HepG2 (cell line): Measurements from ENCODE around the gene STIM1. TPM values are rescaled to one million over a fixed set of nuclear protein-coding genes. Genes with fewer than 3 reads are reported as not detected.

Source experiments
- ATAC-seq: fragments of 200-7000 bp; cut with Tn5 transposase; 3 replicates; pipeline ENCODE4 v1.9.1; 2020; ENCODE audit warnings: mild to moderate bottlenecking, moderate library complexity
- BruUV-seq: library from RNA; stranded (reverse); fragments of 400-500 nt; replicated peaks from 2 replicates; lab custom pipeline; 2021; lab: Mats Ljungman, UMichigan
- CTCF ChIA-PET: fragments of 300-600 bp; formaldehyde crosslinking; extraction: SDS; loops from one replicate; lab custom pipeline; 2021; ENCODE audit warnings: low total read pairs, inconsistent platforms, low intra/inter-chr PET ratio; lab: Yijun Ruan, JAX
- POLR2A ChIA-PET: fragments of 350-600 bp; sonication (Branson Sonifier 250); formaldehyde crosslinking; loops from one replicate; lab custom pipeline; 2020; ENCODE audit warnings: antibody characterized with exemption, inconsistent platforms; lab: Yijun Ruan, JAX
- DNase-seq: peaks from one replicate; pipeline ENCODE4 v3.0.0-alpha.2; 2015; ENCODE audit warnings: low spot score
- FAIRE-seq: peaks from 3 replicates; lab custom pipeline; 2011; peaks lifted over from hg19 to GRCh38; lab: Jason Lieb, UNC
- H2AFZ ChIP-seq: one replicate; pipeline ENCODE4 v1.6.1; 2011; ENCODE audit warnings: low read length, inconsistent platforms
- H3K27ac ChIP-seq: fragments of 300-600 bp; 3 replicates; pipeline ENCODE4 v1.8.0; 2011; ENCODE audit warnings: mixed run types, mild to moderate bottlenecking, mixed read lengths, low read length, inconsistent platforms; ENCODE audit not compliant: insufficient read depth; ENCODE audit errors: extremely low read length
- H3K27me3 ChIP-seq, 2 experiments: fragments of 200-600 bp in 1 of 2; 2 replicates in 1 of 2; 3 replicates in 1 of 2; pipeline versions ENCODE4 v1.6.0 to v1.8.0; 2011; ENCODE audit warnings: low read length in 2 of 2, mild to moderate bottlenecking in 2 of 2, moderate library complexity in 2 of 2, inconsistent platforms in 1 of 2; ENCODE audit not compliant: insufficient read depth in 2 of 2, control insufficient read depth in 1 of 2
- H3K36me3 ChIP-seq, 2 experiments: fragments of 200-600 bp in 1 of 2; replicated peaks in 1 of 2; 2 replicates in 1 of 2; 3 replicates in 1 of 2; pipeline versions ENCODE4 v1.5.1 to v1.8.0; 2011; ENCODE audit warnings: low read length in 2 of 2, inconsistent platforms in 1 of 2; ENCODE audit not compliant: insufficient read depth in 2 of 2, control insufficient read depth in 1 of 2
- H3K4me1 ChIP-seq: 2 replicates; pipeline ENCODE4 v1.5.1; 2012; ENCODE audit warnings: low read length, inconsistent platforms; ENCODE audit not compliant: insufficient read depth
- H3K4me2 ChIP-seq: 2 replicates; pipeline ENCODE4 v1.6.0; 2011; ENCODE audit warnings: low read depth, low read length, inconsistent platforms
- H3K4me3 ChIP-seq, 3 experiments: fragments of 200-600 bp in 1 of 3; sonication (generic), shearing (Covaris generic) in 1 of 3; replicated peaks in 1 of 3; 2 replicates each; pipeline ENCODE4 v1.5.1; 2011 to 2016; ENCODE audit warnings: low read length in 3 of 3, inconsistent platforms in 2 of 3, low read depth in 2 of 3, mild to moderate bottlenecking in 2 of 3, control low read depth in 1 of 3, mixed read lengths in 1 of 3; ENCODE audit not compliant: insufficient read depth in 1 of 3
- H3K79me2 ChIP-seq: one replicate; pipeline ENCODE4 v1.6.1; 2011; ENCODE audit warnings: low read length, inconsistent platforms; ENCODE audit not compliant: insufficient read depth
- H3K9ac ChIP-seq: 2 replicates; pipeline ENCODE4 v1.6.0; 2011; ENCODE audit warnings: mild to moderate bottlenecking, low read depth, low read length, inconsistent platforms; ENCODE audit not compliant: insufficient read depth
- H3K9me3 ChIP-seq: 2 replicates; pipeline ENCODE4 v1.5.1; 2012; ENCODE audit warnings: mild to moderate bottlenecking, low read length
- H4K20me1 ChIP-seq: 2 replicates; pipeline ENCODE4 v1.6.0; 2011; ENCODE audit warnings: inconsistent platforms, mild to moderate bottlenecking, low read length, moderate library complexity; ENCODE audit not compliant: insufficient read depth
- BCL6 ChIP-seq: IDR thresholded peaks from 2 replicates; pipeline ENCODE4 v1.6.1; 2016; ENCODE audit warnings: missing genetic modification reagents, missing compliant biosample characterization
- GABPB1 ChIP-seq: IDR thresholded peaks from 2 replicates; pipeline ENCODE4 v1.6.1; 2016; ENCODE audit warnings: mild to moderate bottlenecking, missing genetic modification reagents, moderate library complexity, missing compliant biosample characterization
- HMG20A ChIP-seq: IDR thresholded peaks from 2 replicates; pipeline ENCODE4 v1.6.1; 2016; ENCODE audit warnings: borderline replicate concordance
- MED8 ChIP-seq: sonication (generic); formaldehyde crosslinking; IDR thresholded peaks from 2 replicates; pipeline ENCODE4 v1.8.1; 2023; ENCODE audit warnings: mild to moderate bottlenecking, missing genetic modification reagents; ENCODE audit not compliant: insufficient replicate concordance
- NR2F6 ChIP-seq, 2 experiments: IDR thresholded peaks; 2 replicates each; pipeline ENCODE4 v1.6.1; 2016; ENCODE audit warnings: antibody characterized with exemption in 1 of 2, mild to moderate bottlenecking in 1 of 2
- POLR2A ChIP-seq, 2 experiments: IDR thresholded peaks; 2 replicates each; pipeline ENCODE4 v1.6.1; 2011; ENCODE audit warnings: low read depth in 2 of 2, low read length in 2 of 2, mild to moderate bottlenecking in 1 of 2, moderate library complexity in 1 of 2; ENCODE audit not compliant: insufficient read depth in 1 of 2
- PTBP1 ChIP-seq: fragments of 200-400 bp; formaldehyde crosslinking; IDR thresholded peaks from 2 replicates; pipeline ENCODE4 v1.6.1; 2018; ENCODE audit warnings: low read length, low read depth; ENCODE audit not compliant: poor library complexity, severe bottlenecking
- ZBTB34 ChIP-seq: sonication (generic); formaldehyde crosslinking; IDR thresholded peaks from 2 replicates; pipeline ENCODE4 v1.8.0; 2022; ENCODE audit warnings: mild to moderate bottlenecking, missing genetic modification reagents
- ZBTB42 ChIP-seq: sonication (generic); formaldehyde crosslinking; IDR thresholded peaks from 2 replicates; pipeline ENCODE4 v1.5.0; 2020; ENCODE audit warnings: mild to moderate bottlenecking, missing genetic modification reagents
- ZNF687 ChIP-seq: sonication (generic); formaldehyde crosslinking; IDR thresholded peaks from 2 replicates; pipeline ENCODE4 v1.5.1; 2020; ENCODE audit warnings: mild to moderate bottlenecking, missing genetic modification reagents, moderate library complexity
- WGBS: methylation state at CpG from one replicate; pipeline ENCODE4 v1.1.6; 2017; ENCODE audit warnings: low lambda C conversion rate; 5-methylcytosine and 5-hydroxymethylcytosine counted together
- in situ Hi-C: cut with HindIII; loops from 2 replicates; pipeline ENCODE4 v1.10.0; 2017; ENCODE audit warnings: low pct_unique_long_range_greater_than_20kb; ENCODE audit not compliant: extremely low pct_ligation_motif_present
- intact Hi-C: fragments of 100-400 bp; cut with micrococcal nuclease; formaldehyde crosslinking; loops from one replicate; pipeline ENCODE4 v1.10.0; 2022; ENCODE audit not compliant: unreplicated experiment
- polyA plus RNA-seq, 8 experiments: library from polyadenylated mRNA; depleted of rRNA in 3 of 8; stranded (reverse) in 7 of 8; unstranded in 1 of 8; fragments of >200 nt; fragmentation: Illumina TruSeq in 4 of 8; extraction: Trizol in 4 of 8; gene quantifications; 2 replicates each; pipeline versions ENCODE4 v1.2.1 to v1.2.3, GENCODE V29; 2011 to 2016; ENCODE audit warnings: low read depth in 4 of 8, missing spikeins in 1 of 8, mixed read lengths in 1 of 8; ENCODE audit not compliant: insufficient read depth in 1 of 8
- total RNA-seq, 5 experiments: library from RNA; depleted of rRNA; stranded (reverse); fragments of >200 nt; fragmentation: Illumina TruSeq; extraction: Trizol; gene quantifications; 2 replicates each; pipeline ENCODE4 v1.2.3, GENCODE V29; 2016; ENCODE audit warnings: low read depth in 1 of 5

The STIM1 gene
- total and polyA plus RNA-seq, 2 of the 13 experiments (the other 11 are each of a cell fraction or from before 2014, with no cell fraction given), result 19.2 to 28.5 TPM

- TF ChIP-seq PTBP1 (no peak), MED8 (no peak)
Measured at GRCh38 chr11:3956038-3956437, 100.6 kb downstream of the STIM1 start (continued).

- Histone ChIP-seq H3K4me2 (no peak overlapping the region), H2AFZ (no peak overlapping the region)
- no peak for TF ChIP-seq ZBTB42
- TF ChIP-seq, all 625 proteins: peak for 0
- ATAC-seq, result no peak
- over 99% methylated on average over 4 of the region's 4 CpGs for WGBS
- H3K4me3 ChIP-seq, result no peak overlapping the region
- peaks cover 52% of the 10 kb centered on the region for H3K4me1 ChIP-seq
- ChIA-PET POLR2A (no interaction called here), CTCF (no interaction called here)
- H3K79me2 ChIP-seq, result peaks cover 5% of the 10 kb centered on the region
- no peak for DNase-seq
- no TSS peak for BruUV-seq
- H3K9me3 ChIP-seq, result no peaks in the 10 kb centered on the region
- FAIRE-seq, result no peak
- no peak overlapping the region for H3K9ac ChIP-seq
- H3K27ac ChIP-seq, result no peak overlapping the region
- no peaks in the 10 kb centered on the region for H3K36me3 ChIP-seq
- no peaks in the 10 kb centered on the region for H4K20me1 ChIP-seq
- in situ Hi-C loops, result loop anchor here (10.0 kb wide), 1 partner anchor 108 kb away; no protein-coding TSS in a partner anchor
- H3K27me3 ChIP-seq, result no peaks in the 10 kb centered on the region
- intact Hi-C loops, result no loop called here
Measured at GRCh38 chr11:3956748-3957147, 101.3 kb downstream of the STIM1 start.

- ChIA-PET CTCF (no interaction called here), POLR2A (interaction anchor here (1.2 to 2.5 kb wide), 2 partner anchors 102 to 108 kb away, joined by 5 to 15 read pairs; partner anchors contain the start of gene STIM1)
- TF ChIP-seq NR2F6 (IDR thresholded peaks at IDR 0.05), result no peak
- no peak for TF ChIP-seq NR2F6 (CRISPR knock-in tag; IDR thresholded peaks at IDR 0.05)
- no peak for TF ChIP-seq POLR2A (IDR thresholded peaks at IDR 0.05; ENCODE audit: insufficient read depth in 1 of 2, low read depth in 2 of 2, low read length in 2 of 2)
- TF ChIP-seq ZBTB34, result no peak
- no peak for TF ChIP-seq HMG20A (CRISPR knock-in tag)
- TF ChIP-seq ZNF687 (CRISPR knock-in tag), result no peak
- no peak for TF ChIP-seq GABPB1 (CRISPR knock-in tag)
- TF ChIP-seq BCL6 (CRISPR knock-in tag), result no peak
- in situ Hi-C loops, result loop anchor here (10.0 kb wide), 1 partner anchor 107 kb away; no protein-coding TSS in a partner anchor
- Histone ChIP-seq H3K36me3 (no peaks in the 10 kb centered on the region), H4K20me1 (no peaks in the 10 kb centered on the region), H3K27me3 (no peaks in the 10 kb centered on the region), H3K27ac (no peak overlapping the region), H3K9me3 (no peaks in the 10 kb centered on the region), H3K9ac (no peak overlapping the region), H2AFZ (no peak overlapping the region), H3K4me2 (no peak overlapping the region), H3K79me2 (peaks cover 9% of the 10 kb centered on the region), H3K4me1 (peaks cover 56% of the 10 kb centered on the region), H3K4me3 (no peak overlapping the region)
- no peak for ATAC-seq
- no peak for DNase-seq
- 67% methylated on average over 3 of the region's 3 CpGs for WGBS
- no peak for FAIRE-seq
- no TSS peak for BruUV-seq
- intact Hi-C loops, result no loop called here
Measured at GRCh38 chr11:3957437-3957836, 102.0 kb downstream of the STIM1 start.
